Non-pigmented ciliary epithelial cell (primary cell): Measurements from ENCODE around the gene TMCO1.
"Not testable (repeated sequence)": the region's sequence is repeated elsewhere in the genome, so short reads cannot be mapped to it uniquely, and the experiment has no call there.

Experiments
- DNase-seq: peaks from one replicate; pipeline ENCODE4 v3.0.0-alpha.2; 2010; ENCODE audit warnings: low read depth

TMCO1 gene

DNA sequence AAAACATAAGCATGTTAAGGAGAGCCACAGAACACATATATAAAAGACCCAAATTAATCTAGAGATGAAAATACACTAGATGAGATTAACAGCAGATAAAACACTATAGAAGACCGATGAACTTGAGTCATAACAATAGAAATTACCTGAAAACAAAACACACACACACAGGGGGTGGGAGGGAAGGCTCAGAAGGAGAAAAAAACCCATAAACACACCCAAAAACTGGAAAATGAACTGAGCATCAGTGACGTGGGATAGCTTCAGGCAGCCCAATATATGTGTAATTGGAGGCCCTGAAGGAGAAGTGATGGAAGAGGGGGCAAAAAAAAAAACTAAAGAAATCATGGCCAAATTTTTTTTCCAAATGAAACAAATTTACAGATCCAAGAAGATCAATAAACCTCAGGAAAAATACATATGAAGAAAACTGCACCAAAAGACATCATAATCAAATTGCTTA lies 81.7 kb downstream of the TMCO1 start:
- DNase-seq: no peak

- DNase-seq: no peak
Observed at GRCh38 chr1:165686121-165686970, 82.3 kb downstream of the TMCO1 start.

GRCh38 chr1:165683848-165684485 lies 84.7 kb downstream of the TMCO1 start:
- DNase-seq: no peak

GRCh38 chr1:165680773-165681172 lies 87.9 kb downstream of the TMCO1 start:
- DNase-seq: not testable (repeated sequence)

- no peak for DNase-seq
Observed at GRCh38 chr1:165680303-165680702, 88.4 kb downstream of the TMCO1 start.

DNA sequence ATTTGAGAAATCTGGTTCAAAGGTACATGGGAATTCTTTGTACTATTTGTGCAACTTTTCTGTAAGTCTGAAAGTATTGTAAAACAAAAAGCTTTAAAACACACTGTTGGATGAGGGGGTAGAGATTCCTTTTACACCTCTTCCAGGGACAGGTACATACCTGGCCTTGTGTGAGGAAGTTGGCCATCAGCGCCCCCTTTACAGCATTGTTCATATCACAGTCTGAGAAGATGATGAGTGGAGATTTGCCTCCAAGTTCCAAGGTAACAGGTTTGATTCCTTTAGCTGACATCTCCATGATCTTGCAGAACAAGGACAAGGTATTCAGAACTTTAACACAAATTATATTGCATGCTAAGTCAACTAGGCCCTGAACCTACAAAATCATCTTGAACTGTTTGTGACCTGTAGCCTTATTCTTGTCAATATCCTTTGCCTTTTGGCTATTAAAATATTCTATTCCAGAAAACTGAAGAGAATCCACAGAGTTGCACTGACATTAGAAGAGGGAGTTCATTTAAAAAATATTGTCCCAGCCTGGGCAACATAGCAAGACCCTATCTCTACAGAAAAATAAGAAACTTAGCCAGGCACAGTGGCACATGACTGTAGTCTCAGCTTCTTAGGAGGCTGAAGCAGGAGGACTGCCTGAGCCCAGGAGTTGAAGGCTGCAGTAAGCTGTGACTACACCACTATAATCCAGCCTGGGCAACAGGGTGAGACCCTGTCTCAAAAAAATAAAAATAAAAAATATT lies 89.2 kb downstream of the TMCO1 start:
- no peak for DNase-seq

GRCh38 chr1:165678509-165678908 lies 90.2 kb downstream of the TMCO1 start:
- DNase-seq: no peak
